Gastroesophageal sphincter (tissue), 3 donors: ENCODE results near the gene GYS1.

Source experiments
- CTCF ChIP-seq, 4 experiments: fragments of 200-600 bp in 2 of 4; fragments of 450-650 bp in 2 of 4; sonication (generic) in 1 of 4; IDR thresholded peaks; one replicate each; pipeline ENCODE4 v1.5.1; 2017 to 2019; ENCODE audit warnings: antibody characterized with exemption in 4 of 4, mild to moderate bottlenecking in 2 of 4, moderate library complexity in 2 of 4
- POLR2A ChIP-seq, 2 donors: fragments of 450-650 bp; IDR thresholded peaks; one replicate each; pipeline ENCODE4 v1.6.1; 2017; ENCODE audit warnings: antibody characterized with exemption in 2 of 2, mild to moderate bottlenecking in 2 of 2, moderate library complexity in 1 of 2
- POLR2AphosphoS5 ChIP-seq: sonication (generic); formaldehyde crosslinking; IDR thresholded peaks from one replicate; pipeline ENCODE4 v1.6.1; 2017; ENCODE audit warnings: antibody characterized with exemption

- TF ChIP-seq POLR2AphosphoS5 (no peak), CTCF (IDR thresholded peaks at IDR 0.05) (no peak), POLR2A (IDR thresholded peaks at IDR 0.05) (no peak)
Measured at GRCh38 chr19:48938256-48938655, 54.9 kb downstream of the GYS1 start.
